HL-60 (cell line): ENCODE results near the gene THSD7B.

ENCODE experiments used
- DNase-seq, 2 experiments: peaks; one replicate each; pipeline ENCODE4 v3.0.0-alpha.2; 2010 to 2020; ENCODE audit warnings: low read depth in 1 of 2, low spot score in 1 of 2
- H3K27ac ChIP-seq: fragments of 250-450 bp; sonication (Bioruptor Pico); replicated peaks from 2 replicates; pipeline ENCODE4 v1.5.1; 2020; ENCODE audit warnings: mild to moderate bottlenecking, moderate library complexity
- H3K27me3 ChIP-seq: fragments of 250-450 bp; sonication (Bioruptor Pico); 2 replicates; pipeline ENCODE4 v1.5.1; 2021; ENCODE audit warnings: mild to moderate bottlenecking, moderate library complexity; ENCODE audit not compliant: insufficient read depth, poor library complexity, severe bottlenecking
- H3K4me3 ChIP-seq: replicated peaks from 2 replicates; pipeline ENCODE4 v1.5.1; 2011; ENCODE audit warnings: mild to moderate bottlenecking, control low read depth, low read length; ENCODE audit not compliant: insufficient read depth
- CTCF ChIP-seq: IDR thresholded peaks from one replicate; pipeline ENCODE4 v1.5.1; 2011; ENCODE audit warnings: low read length, control low read depth, inconsistent platforms; ENCODE audit not compliant: insufficient read depth
- GABPA ChIP-seq: IDR thresholded peaks from 2 replicates; pipeline ENCODE4 v1.6.1; 2012; ENCODE audit warnings: low read depth
- POLR2AphosphoS5 ChIP-seq: IDR thresholded peaks from 2 replicates; pipeline ENCODE4 v1.6.1; 2012; ENCODE audit warnings: low read depth
- REST ChIP-seq: IDR thresholded peaks from 2 replicates; pipeline ENCODE4 v1.6.1; 2012; ENCODE audit warnings: low read depth; ENCODE audit not compliant: insufficient replicate concordance
- SPI1 ChIP-seq: IDR thresholded peaks from 2 replicates; pipeline ENCODE4 v1.6.1; 2012; ENCODE audit warnings: low read depth, mild to moderate bottlenecking, borderline replicate concordance

THSD7B gene

GRCh38 chr2:137522620-137523011 lies 757.3 kb downstream of the THSD7B start:
- Histone ChIP-seq H3K27ac (no peak overlapping the region), H3K4me3 (no peak overlapping the region), H3K27me3 (peaks cover 2% of the 10 kb centered on the region)
- no peak for DNase-seq
- TF ChIP-seq REST (no peak), GABPA (no peak), CTCF (no peak), POLR2AphosphoS5 (no peak), SPI1 (no peak)

GRCh38 chr2:137523931-137524330 lies 758.6 kb downstream of the THSD7B start:
- peaks cover 2% of the 10 kb centered on the region for H3K27me3 ChIP-seq
- no peak for DNase-seq
- no peak for TF ChIP-seq REST
- no peak for TF ChIP-seq POLR2AphosphoS5
- TF ChIP-seq SPI1: no peak
- TF ChIP-seq GABPA: no peak
- TF ChIP-seq CTCF: no peak

GRCh38 chr2:137525132-137525531 lies 759.8 kb downstream of the THSD7B start:
- Histone ChIP-seq H3K4me3 (no peak overlapping the region), H3K27me3 (peaks cover 2% of the 10 kb centered on the region), H3K27ac (no peak overlapping the region)
- TF ChIP-seq SPI1: no peak
- TF ChIP-seq POLR2AphosphoS5: no peak
- no peak for TF ChIP-seq CTCF
- TF ChIP-seq GABPA: no peak
- DNase-seq: no peak

More at GRCh38 chr2:137523931-137524330, 758.6 kb downstream of the THSD7B start:
- no peak overlapping the region for H3K27ac ChIP-seq
- H3K4me3 ChIP-seq: no peak overlapping the region

GRCh38 chr2:137525641-137526190 lies 760.4 kb downstream of the THSD7B start:
- peaks cover 2% of the 10 kb centered on the region for H3K27me3 ChIP-seq
- no peak for DNase-seq
- no peak overlapping the region for H3K4me3 ChIP-seq
- TF ChIP-seq POLR2AphosphoS5 (no peak), CTCF (no peak), REST (no peak), SPI1 (no peak), GABPA (no peak)
- H3K27ac ChIP-seq: no peak overlapping the region
